GOT3 (cell line): ENCODE data around the gene RAB14.
"Not testable (repeated sequence)": the region's sequence is repeated elsewhere in the genome, so short reads cannot be mapped to it uniquely, and the experiment has no call there.

ENCODE experiments used
- DNase-seq: peaks from one replicate; lab custom pipeline; 2025; ENCODE audit warnings: mixed read lengths; lab: John Stamatoyannopoulos, UW

The RAB14 gene

GRCh38 chr9:121191235-121191634 is 10.4 kb downstream of the RAB14 start:
- no peak for DNase-seq

DNA sequence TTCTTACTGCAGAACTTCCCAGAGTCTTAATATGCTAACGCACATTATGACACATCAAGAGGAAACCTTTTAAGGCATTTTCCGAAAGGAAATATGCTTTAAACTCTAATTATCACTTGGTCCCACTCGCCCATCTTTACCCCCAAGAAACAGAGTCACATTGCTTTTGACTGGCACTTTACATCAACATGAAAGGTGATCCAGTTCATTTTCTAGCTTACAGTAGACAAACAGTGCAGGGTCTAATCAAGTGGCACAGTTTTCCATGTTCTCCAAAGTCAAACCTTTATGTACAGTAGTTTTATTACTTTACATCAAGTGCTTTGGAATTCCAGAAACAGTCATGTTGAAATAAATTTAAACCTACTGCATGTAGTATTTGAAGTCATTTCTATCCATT is 12.0 kb downstream of the RAB14 start:
- no peak for DNase-seq

- DNase-seq = no peak
Observed at GRCh38 chr9:121189006-121189405, 12.7 kb downstream of the RAB14 start.

DNA sequence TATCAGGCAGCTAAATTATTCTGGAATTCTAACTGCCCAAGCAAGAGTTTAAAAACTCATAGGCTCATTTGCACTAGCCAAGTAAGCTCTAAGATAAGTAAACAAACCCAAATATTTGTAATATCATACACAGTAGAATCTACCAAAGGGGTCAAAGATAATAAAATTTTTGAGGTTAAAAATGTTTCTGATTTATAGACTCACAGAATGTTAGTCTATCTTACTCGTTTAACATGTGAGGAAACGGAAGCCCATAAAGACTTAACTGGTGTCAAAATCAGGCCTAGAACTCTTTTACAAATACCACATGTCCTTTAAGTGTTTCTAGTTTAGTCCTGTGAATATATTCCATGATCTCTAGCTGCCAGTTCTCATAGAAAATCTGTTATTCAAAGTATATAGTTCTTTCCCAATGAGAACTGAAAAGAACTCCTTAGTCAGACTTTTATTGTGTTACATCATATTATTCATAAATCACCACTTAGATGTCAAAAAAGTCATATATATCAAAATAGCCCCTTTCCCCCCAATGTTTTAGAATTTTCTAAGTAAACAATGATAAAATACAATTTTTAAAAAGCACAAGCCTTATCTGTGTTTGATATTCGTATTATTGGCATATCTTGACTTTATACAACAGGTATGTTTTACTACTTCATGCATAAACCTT is 13.9 kb downstream of the RAB14 start:
- no peak for DNase-seq

- no peak for DNase-seq
Observed at GRCh38 chr9:121185774-121186403, 15.8 kb downstream of the RAB14 start.

DNA sequence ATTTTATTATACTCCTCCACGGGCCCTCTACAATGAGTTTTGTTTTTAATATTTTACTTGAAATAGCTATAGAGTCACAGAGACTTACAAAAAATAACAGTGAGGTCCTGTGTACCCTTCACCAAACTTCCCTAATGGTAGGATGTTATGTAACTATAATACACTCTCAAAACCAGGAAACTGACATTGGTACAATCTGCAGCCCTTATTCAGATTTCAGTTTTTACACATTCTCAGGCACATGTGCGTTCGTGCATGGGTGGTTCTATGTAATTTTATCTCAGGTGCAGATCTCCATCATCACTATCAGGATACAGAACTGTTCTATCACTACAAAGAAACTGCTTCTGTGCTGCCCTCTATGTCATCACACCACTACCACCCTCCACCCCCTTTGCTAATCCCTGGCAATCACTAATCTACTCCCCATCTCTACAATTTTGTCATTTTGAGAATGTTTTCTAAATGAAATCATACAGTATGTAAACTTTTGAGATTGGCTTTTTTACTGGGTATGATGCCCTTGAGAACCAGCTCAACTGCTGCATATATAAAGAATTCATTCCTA is 16.4 kb downstream of the RAB14 start:
- DNase-seq = no peak

GRCh38 chr9:121184463-121184862 is 17.2 kb downstream of the RAB14 start:
- no peak for DNase-seq

DNA sequence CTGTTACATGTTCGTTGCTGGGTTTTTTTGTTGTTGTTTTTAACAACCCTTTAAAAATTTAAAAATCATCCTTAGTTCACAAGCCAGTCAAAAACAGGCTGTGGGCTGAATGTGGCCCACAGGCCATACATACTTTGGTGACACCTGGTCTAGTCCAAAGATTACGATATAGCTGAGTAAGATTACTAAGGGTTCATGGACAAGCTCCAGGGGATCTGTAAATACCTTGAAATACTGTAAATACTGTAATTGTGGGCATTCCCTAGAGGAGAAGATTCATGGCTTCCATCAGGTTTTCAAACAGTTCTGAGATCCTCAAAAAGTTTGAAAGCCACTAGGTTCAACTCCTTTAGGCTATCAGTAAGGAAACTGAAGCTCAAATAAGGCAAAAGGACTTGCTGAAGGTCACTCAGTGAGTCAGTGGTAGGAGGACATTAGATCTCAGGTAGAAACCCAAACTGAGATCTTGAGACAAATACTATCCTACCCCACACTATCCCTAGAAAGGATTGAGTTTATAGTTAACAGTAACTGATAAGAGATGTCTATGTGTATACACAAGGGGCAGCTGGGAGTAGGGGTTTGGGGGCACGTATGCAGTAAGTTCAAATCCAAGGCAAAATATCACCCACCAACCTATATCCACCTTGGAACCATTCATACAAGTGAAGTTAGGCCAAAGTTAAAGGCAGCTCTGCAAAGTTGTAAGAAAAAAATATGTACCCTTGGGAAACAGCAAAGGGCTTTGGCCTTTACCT is 17.8 kb downstream of the RAB14 start:
- no peak for DNase-seq

DNA sequence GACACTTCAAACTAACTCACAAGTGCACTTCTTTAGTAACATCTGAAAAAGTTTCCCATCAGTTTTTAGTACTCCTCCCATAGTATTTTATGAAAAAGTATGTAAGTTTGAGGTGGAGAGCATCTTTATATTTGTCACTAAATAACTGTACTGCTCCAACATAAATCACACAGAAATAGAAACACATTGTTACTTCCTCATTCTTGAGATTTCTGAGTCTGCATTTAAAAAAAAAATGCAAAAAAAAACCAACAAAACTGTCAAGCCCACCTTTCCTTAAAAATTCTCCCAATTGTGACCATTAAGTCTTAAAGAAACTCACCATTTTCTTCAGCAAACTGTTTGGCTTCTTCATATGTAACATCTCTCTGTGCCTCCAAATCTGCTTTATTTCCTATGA is 18.7 kb downstream of the RAB14 start:
- no peak for DNase-seq

GRCh38 chr9:121182101-121182836 is 19.4 kb downstream of the RAB14 start:
- DNase-seq = no peak

- no peak for DNase-seq
Observed at GRCh38 chr9:121179930-121180681, 21.6 kb downstream of the RAB14 start.

- DNase-seq = not testable (repeated sequence)
Observed at GRCh38 chr9:121179373-121179721, 22.3 kb downstream of the RAB14 start.

DNA sequence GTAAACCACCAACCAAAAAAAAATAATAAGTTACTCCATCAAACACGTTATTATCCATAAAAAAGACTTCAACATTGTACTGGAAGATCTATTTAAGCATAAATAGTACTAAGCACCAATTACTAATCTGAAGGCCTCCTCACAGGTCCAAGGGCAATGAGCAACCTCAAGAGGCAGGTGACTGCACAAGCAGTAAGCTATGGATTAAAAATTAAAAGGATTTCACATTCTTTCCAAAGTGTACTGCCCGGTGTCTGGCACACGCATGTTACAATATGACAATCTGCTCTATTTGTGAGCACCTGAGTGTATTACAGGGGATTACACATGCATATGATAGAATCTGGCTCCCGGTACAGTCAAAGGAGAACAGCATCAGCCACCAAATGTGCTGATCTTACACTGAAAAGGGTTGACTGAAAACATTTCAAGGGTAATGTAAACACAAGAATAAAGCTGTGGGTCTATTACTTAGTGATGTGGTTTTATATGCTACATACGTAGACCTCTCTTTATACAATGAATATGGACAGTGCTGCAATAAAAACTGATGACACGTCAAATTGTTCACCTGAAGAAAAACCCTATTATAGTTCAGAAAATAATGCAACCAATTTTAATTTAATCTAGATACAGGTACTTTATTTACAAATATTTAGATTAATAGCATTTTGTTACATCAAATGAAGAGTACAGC is 22.8 kb downstream of the RAB14 start:
- DNase-seq = no peak

GRCh38 chr9:121173501-121173900 is 28.2 kb downstream of the RAB14 start:
- DNase-seq = no peak

GRCh38 chr9:121172726-121173487 is 28.8 kb downstream of the RAB14 start:
- DNase-seq = no peak

DNA sequence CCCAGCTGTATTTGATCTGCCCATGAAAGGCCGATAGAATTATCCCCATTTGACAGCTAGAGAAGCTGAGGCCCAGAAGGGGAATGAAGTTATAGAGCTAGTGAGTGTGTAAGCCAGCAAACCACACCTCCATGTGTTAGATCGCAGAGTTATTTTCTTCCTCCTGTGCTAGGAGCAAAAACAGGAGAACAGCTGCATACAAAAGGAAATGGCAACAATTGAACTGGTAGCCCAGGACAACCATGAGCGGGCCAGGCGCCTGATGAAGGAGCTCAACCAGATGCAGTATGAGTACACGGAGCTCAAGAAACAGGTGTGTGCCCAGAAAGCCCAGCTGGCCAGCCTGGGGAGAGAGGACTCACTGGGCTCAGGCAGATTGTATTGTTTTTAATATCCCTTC is 30.4 kb downstream of the RAB14 start:
- no peak for DNase-seq

DNA sequence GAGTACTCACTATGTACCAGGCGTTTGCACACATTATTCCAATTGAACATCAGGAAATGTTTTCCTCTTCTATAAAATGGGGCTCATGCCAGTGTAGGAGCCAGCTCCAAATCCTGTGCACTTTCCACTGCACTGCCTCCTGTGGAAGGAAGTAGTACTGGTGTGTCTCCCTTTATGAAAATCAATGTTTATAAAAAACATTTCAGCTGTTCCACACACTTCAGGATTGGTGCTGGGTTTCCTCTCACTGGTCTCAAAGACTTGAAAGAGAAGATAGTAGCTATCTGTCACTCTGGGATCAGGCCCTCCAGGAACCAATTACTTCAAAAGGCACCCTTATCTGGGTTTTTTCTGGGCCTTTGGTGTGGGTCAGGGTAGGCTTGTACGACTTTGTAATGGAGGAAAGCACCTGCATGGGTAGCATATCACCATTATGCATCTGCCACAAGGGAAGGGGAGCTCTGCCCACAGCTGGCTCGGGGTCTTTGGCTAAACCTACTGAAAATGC is 32.5 kb downstream of the RAB14 start:
- no peak for DNase-seq

GRCh38 chr9:121168052-121168451 is 33.6 kb downstream of the RAB14 start:
- no peak for DNase-seq

- DNase-seq = no peak
Observed at GRCh38 chr9:121160025-121160424, 41.6 kb downstream of the RAB14 start.

DNA sequence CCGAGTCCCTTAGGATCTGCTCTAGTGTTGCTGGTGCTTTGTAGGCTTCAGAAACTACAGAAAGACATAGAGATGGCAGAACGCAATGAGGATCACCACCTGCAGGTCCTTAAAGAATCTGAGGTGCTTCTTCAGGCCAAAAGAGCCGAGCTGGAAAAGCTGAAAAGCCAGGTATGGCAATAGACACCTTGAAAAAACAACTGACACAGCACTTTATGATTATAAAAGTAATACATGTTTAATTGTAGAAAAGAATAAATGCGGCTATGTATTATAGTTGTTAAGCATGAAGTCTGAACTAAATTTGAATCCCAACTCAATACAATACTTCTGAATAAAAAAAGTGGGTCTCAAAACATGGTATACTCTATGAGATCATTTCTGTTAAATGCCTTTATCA is 43.7 kb downstream of the RAB14 start:
- no peak for DNase-seq
